SK-N-SH treated with all-trans-retinoic acid at 6 μM for 48 hours (cell line): Measurements from ENCODE around the gene C13orf46.

Source experiments
- ATAC-seq: fragments of 200-7000 bp; cut with Tn5 transposase; 3 replicates; pipeline ENCODE4 v1.9.1; 2020; ENCODE audit warnings: mild to moderate bottlenecking, moderate library complexity
- ARNTL ChIP-seq: fragments of 450-650 bp; formaldehyde crosslinking; IDR thresholded peaks from 2 replicates; pipeline ENCODE4 v1.5.0; 2020; ENCODE audit warnings: low read depth, mild to moderate bottlenecking, moderate library complexity, borderline replicate concordance
- BACH2 ChIP-seq: fragments of 250-450 bp; sonication (Bioruptor Pico); IDR thresholded peaks from 2 replicates; pipeline ENCODE4 v1.9.0; 2021; ENCODE audit warnings: mild to moderate bottlenecking, borderline replicate concordance
- CSDC2 ChIP-seq: fragments of 250-450 bp; sonication (Bioruptor Pico); IDR thresholded peaks from 2 replicates; pipeline ENCODE4 v1.5.0; 2020; ENCODE audit warnings: mild to moderate bottlenecking, moderate library complexity
- ESRRG ChIP-seq: fragments of 250-450 bp; sonication (Bioruptor Pico); IDR thresholded peaks from 2 replicates; pipeline ENCODE4 v1.6.1; 2021; ENCODE audit warnings: mild to moderate bottlenecking
- GLIS3 ChIP-seq: fragments of 250-450 bp; sonication (Bioruptor Pico); IDR thresholded peaks from 2 replicates; pipeline ENCODE4 v1.5.0; 2020; ENCODE audit warnings: mild to moderate bottlenecking, moderate library complexity
- ISL1 ChIP-seq: fragments of 250-450 bp; sonication (Bioruptor Pico); IDR thresholded peaks from 2 replicates; pipeline ENCODE4 v2.1.2; 2022; ENCODE audit warnings: mild to moderate bottlenecking, moderate library complexity
- OSR1 ChIP-seq: fragments of 250-450 bp; sonication (Bioruptor Pico); IDR thresholded peaks from 2 replicates; pipeline ENCODE4 v1.8.0; 2022; ENCODE audit warnings: moderate library complexity, mild to moderate bottlenecking, inconsistent platforms
- PPARA ChIP-seq: fragments of 250-450 bp; sonication (Bioruptor Pico); IDR thresholded peaks from 2 replicates; pipeline ENCODE4 v1.5.0; 2020; ENCODE audit warnings: mild to moderate bottlenecking, borderline replicate concordance
- RARB ChIP-seq: fragments of 250-450 bp; sonication (Bioruptor Pico); IDR thresholded peaks from 2 replicates; pipeline ENCODE4 v1.8.0; 2021; ENCODE audit warnings: mild to moderate bottlenecking, moderate library complexity
- SNAI2 ChIP-seq: fragments of 250-450 bp; sonication (Bioruptor Pico); IDR thresholded peaks from 2 replicates; pipeline ENCODE4 v1.5.0; 2020; ENCODE audit warnings: mild to moderate bottlenecking, moderate library complexity
- TCF4 ChIP-seq: fragments of 250-450 bp; sonication (Bioruptor Pico); IDR thresholded peaks from 2 replicates; pipeline ENCODE4 v1.8.0; 2021; ENCODE audit warnings: mild to moderate bottlenecking, moderate library complexity, borderline replicate concordance
- TOX ChIP-seq: fragments of 250-450 bp; sonication (Bioruptor Pico); IDR thresholded peaks from 2 replicates; pipeline ENCODE4 v1.8.0; 2021; ENCODE audit warnings: mild to moderate bottlenecking, moderate library complexity, borderline replicate concordance
- ZC3H10 ChIP-seq: fragments of 250-450 bp; sonication (Bioruptor Pico); IDR thresholded peaks from 2 replicates; pipeline ENCODE4 v1.5.1; 2021; ENCODE audit warnings: mild to moderate bottlenecking, moderate library complexity
- ZFP3 ChIP-seq: fragments of 250-450 bp; sonication (Bioruptor Pico); IDR thresholded peaks from 2 replicates; pipeline ENCODE4 v1.5.0; 2020; ENCODE audit warnings: mild to moderate bottlenecking, moderate library complexity
- ZFP30 ChIP-seq: fragments of 450-650 bp; formaldehyde crosslinking; IDR thresholded peaks from 2 replicates; pipeline ENCODE4 v1.5.0; 2022; ENCODE audit warnings: mild to moderate bottlenecking, moderate library complexity
- ZNF565 ChIP-seq: fragments of 450-650 bp; formaldehyde crosslinking; conservative IDR thresholded peaks from 2 replicates; pipeline ENCODE4 v1.5.0; 2020; ENCODE audit warnings: low read depth, mild to moderate bottlenecking, moderate library complexity
- ZNF70 ChIP-seq: fragments of 450-650 bp; formaldehyde crosslinking; IDR thresholded peaks from 2 replicates; pipeline ENCODE4 v1.5.0; 2020; ENCODE audit warnings: mild to moderate bottlenecking, moderate library complexity
- ZNF8 ChIP-seq: fragments of 450-650 bp; formaldehyde crosslinking; IDR thresholded peaks from 2 replicates; pipeline ENCODE4 v1.5.0; 2020; ENCODE audit warnings: mild to moderate bottlenecking, moderate library complexity
- TF ChIP-seq, protein P1 (sequence below): fragments of 250-450 bp; sonication (Bioruptor Pico); IDR thresholded peaks from 2 replicates; pipeline ENCODE4 v1.8.0; 2020; ENCODE audit warnings: mild to moderate bottlenecking, moderate library complexity, borderline replicate concordance
- TF ChIP-seq, protein P2 (sequence below): fragments of 250-450 bp; sonication (Bioruptor Pico); IDR thresholded peaks from 2 replicates; pipeline ENCODE4 v1.5.1; 2021; ENCODE audit warnings: mild to moderate bottlenecking, moderate library complexity
- TF ChIP-seq, protein P3 (sequence below): fragments of 250-450 bp; sonication (Bioruptor Pico); IDR thresholded peaks from 2 replicates; pipeline ENCODE4 v1.8.0; 2021; ENCODE audit warnings: low read depth, mild to moderate bottlenecking, moderate library complexity, borderline replicate concordance
- TF ChIP-seq, protein P4 (sequence below): fragments of 250-450 bp; sonication (Bioruptor Pico); IDR thresholded peaks from 2 replicates; pipeline ENCODE4 v1.5.0; 2020; ENCODE audit warnings: mild to moderate bottlenecking, moderate library complexity

Gene C13orf46

DNA sequence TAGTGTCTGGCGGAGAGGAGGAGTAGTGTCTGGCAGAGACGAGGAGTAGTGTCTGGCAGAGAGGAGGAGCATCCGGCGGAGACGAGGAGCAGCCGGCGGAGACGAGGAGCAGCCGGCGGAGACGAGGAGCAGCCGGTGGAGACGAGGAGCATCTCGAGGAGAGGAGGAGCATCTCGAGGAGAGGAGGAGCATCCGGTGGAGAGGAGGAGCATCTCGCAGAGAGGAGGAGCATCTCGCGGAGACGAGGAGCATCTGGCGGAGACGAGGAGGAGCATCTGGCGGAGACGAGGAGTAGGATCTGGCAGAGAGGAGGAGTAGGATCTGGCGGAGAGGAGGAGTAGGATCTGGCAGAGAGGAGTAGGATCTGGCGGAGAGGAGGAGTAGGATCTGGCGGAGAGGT, 18.2 kb downstream of the C13orf46 start:
- TF ChIP-seq TCF4 (no peak), ZNF565 (no peak), PPARA (no peak), ISL1 (CRISPR knock-in tag) (no peak), BACH2 (CRISPR knock-in tag) (no peak), TOX (no peak), ZFP30 (no peak)
- TF ChIP-seq, protein P1, sequence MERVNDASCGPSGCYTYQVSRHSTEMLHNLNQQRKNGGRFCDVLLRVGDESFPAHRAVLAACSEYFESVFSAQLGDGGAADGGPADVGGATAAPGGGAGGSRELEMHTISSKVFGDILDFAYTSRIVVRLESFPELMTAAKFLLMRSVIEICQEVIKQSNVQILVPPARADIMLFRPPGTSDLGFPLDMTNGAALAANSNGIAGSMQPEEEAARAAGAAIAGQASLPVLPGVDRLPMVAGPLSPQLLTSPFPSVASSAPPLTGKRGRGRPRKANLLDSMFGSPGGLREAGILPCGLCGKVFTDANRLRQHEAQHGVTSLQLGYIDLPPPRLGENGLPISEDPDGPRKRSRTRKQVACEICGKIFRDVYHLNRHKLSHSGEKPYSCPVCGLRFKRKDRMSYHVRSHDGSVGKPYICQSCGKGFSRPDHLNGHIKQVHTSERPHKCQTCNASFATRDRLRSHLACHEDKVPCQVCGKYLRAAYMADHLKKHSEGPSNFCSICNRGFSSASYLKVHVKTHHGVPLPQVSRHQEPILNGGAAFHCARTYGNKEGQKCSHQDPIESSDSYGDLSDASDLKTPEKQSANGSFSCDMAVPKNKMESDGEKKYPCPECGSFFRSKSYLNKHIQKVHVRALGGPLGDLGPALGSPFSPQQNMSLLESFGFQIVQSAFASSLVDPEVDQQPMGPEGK = no peak
- ATAC-seq = no peak

DNA sequence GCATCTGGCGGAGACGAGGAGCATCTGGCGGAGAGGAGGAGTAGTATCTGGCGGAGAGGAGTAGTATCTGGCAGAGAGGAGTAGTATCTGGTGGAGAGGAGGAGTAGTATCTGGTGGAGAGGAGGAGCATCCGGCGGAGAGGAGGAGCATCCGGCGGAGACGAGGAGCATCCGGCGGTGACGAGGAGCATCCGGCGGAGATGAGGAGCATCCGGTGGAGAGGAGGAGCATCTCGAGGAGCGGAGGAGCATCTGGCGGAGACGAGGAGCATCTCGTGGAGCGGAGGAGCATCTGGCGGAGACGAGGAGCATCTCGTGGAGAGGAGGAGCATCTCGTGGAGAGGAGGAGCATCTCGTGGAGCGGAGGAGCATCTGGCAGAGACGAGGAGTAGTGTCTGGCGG, 18.6 kb downstream of the C13orf46 start:
- ATAC-seq = no peak
- TF ChIP-seq RARB (CRISPR knock-in tag) (no peak), ZNF70 (CRISPR knock-in tag) (no peak), ZNF8 (no peak), ZFP3 (CRISPR knock-in tag) (no peak), SNAI2 (no peak), ESRRG (no peak), TCF4 (no peak), ISL1 (CRISPR knock-in tag) (no peak), ARNTL (CRISPR knock-in tag) (no peak), TOX (no peak), ZFP30 (no peak), ZNF565 (no peak), GLIS3 (CRISPR knock-in tag) (no peak), BACH2 (CRISPR knock-in tag) (no peak), PPARA (no peak), ZC3H10 (CRISPR knock-in tag) (no peak)
- TF ChIP-seq, protein P2, sequence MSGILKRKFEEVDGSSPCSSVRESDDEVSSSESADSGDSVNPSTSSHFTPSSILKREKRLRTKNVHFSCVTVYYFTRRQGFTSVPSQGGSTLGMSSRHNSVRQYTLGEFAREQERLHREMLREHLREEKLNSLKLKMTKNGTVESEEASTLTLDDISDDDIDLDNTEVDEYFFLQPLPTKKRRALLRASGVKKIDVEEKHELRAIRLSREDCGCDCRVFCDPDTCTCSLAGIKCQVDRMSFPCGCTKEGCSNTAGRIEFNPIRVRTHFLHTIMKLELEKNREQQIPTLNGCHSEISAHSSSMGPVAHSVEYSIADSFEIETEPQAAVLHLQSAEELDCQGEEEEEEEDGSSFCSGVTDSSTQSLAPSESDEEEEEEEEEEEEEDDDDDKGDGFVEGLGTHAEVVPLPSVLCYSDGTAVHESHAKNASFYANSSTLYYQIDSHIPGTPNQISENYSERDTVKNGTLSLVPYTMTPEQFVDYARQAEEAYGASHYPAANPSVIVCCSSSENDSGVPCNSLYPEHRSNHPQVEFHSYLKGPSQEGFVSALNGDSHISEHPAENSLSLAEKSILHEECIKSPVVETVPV (CRISPR knock-in tag) = no peak
- TF ChIP-seq, protein P3, sequence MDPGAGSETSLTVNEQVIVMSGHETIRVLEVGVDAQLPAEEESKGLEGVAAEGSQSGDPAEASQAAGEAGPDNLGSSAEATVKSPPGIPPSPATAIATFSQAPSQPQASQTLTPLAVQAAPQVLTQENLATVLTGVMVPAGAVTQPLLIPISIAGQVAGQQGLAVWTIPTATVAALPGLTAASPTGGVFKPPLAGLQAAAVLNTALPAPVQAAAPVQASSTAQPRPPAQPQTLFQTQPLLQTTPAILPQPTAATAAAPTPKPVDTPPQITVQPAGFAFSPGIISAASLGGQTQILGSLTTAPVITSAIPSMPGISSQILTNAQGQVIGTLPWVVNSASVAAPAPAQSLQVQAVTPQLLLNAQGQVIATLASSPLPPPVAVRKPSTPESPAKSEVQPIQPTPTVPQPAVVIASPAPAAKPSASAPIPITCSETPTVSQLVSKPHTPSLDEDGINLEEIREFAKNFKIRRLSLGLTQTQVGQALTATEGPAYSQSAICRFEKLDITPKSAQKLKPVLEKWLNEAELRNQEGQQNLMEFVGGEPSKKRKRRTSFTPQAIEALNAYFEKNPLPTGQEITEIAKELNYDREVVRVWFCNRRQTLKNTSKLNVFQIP = no peak
- TF ChIP-seq, protein P4, sequence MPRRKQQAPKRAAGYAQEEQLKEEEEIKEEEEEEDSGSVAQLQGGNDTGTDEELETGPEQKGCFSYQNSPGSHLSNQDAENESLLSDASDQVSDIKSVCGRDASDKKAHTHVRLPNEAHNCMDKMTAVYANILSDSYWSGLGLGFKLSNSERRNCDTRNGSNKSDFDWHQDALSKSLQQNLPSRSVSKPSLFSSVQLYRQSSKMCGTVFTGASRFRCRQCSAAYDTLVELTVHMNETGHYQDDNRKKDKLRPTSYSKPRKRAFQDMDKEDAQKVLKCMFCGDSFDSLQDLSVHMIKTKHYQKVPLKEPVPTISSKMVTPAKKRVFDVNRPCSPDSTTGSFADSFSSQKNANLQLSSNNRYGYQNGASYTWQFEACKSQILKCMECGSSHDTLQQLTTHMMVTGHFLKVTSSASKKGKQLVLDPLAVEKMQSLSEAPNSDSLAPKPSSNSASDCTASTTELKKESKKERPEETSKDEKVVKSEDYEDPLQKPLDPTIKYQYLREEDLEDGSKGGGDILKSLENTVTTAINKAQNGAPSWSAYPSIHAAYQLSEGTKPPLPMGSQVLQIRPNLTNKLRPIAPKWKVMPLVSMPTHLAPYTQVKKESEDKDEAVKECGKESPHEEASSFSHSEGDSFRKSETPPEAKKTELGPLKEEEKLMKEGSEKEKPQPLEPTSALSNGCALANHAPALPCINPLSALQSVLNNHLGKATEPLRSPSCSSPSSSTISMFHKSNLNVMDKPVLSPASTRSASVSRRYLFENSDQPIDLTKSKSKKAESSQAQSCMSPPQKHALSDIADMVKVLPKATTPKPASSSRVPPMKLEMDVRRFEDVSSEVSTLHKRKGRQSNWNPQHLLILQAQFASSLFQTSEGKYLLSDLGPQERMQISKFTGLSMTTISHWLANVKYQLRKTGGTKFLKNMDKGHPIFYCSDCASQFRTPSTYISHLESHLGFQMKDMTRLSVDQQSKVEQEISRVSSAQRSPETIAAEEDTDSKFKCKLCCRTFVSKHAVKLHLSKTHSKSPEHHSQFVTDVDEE = no peak

DNA sequence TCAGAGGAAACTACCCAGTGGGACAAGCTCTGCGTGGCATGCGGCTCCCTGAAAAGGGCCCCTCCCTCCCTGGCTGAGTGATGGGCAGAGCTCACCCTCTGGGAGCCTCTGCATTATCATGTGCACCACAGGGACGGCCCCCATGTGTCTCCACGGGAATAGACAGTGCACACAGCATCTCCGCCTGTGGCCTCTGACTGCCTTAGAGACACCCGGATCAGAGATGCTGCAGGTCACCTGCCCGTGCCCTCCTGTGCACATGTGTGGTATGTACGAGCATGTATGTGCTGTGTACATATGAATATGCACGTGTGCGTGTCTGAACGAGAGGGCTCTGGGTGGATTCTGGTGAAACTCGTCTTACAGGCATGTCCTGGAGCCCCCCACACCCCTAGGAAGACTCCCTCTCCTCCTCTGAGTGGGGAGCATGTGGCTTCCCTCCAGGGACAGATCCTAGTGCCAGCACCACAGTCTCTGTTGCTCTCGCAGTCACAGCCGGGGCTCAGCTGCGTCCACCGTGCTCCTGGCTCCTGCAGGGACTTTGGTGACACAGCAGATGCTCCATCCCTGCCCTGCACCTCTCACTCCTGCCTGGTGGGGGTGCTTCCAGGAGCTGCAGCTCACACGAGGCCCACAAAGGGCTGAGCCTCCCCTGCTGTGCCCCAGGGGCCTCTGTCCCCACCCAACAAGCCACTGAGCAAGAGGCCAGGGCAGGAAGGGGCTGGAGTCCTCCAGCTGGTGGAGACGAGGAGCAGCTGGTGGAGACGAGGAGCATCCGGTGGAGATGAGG, 19.6 kb downstream of the C13orf46 start:
- no peak for ATAC-seq
- TF ChIP-seq, protein P2 (CRISPR knock-in tag) = no peak
- TF ChIP-seq ZFP3 (CRISPR knock-in tag) (no peak), SNAI2 (no peak), RARB (CRISPR knock-in tag) (no peak), ZNF565 (no peak), OSR1 (CRISPR knock-in tag) (no peak), CSDC2 (CRISPR knock-in tag) (no peak), ZFP30 (no peak), TOX (no peak), ZC3H10 (CRISPR knock-in tag) (no peak), GLIS3 (CRISPR knock-in tag) (no peak), TCF4 (no peak), BACH2 (CRISPR knock-in tag) (no peak)
- TF ChIP-seq, protein P4 = no peak
- TF ChIP-seq, protein P1 = no peak
